ENCODE data around the gene N4BP3. TPM values are rescaled to one million over a fixed set of nuclear protein-coding genes. Genes with fewer than 3 reads are reported as not detected.

The N4BP3 gene
- total and polyA plus RNA-seq, 2 experiments from 2014 or later = 0.09 to 0.32 TPM

DNA sequence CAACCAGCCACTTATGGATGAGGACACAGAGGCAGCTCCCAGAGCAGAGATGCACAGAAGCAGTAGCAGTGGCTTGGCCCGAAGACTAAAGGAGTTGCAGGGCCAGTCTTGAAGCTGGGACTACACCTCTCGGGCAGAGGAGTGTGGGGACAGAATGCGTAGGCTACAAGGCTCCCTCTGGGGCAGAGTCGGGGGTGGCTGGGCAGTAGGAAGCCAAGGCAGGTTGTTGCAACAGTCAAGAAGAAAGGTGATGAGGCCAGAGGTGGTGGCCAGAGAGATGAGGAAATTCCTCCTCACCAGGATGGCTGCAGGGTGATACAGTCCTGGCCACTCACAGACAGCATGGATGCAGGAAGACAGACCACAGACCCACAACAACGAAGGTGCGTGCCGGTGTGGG, 4.9 kb upstream of the N4BP3 start:
- no peak overlapping the region for H3K27ac ChIP-seq
- H4K20me1 ChIP-seq (ENCODE audit: insufficient read depth) = no peaks in the 10 kb centered on the region
- no peaks in the 10 kb centered on the region for H3K9me2 ChIP-seq (ENCODE audit: insufficient read depth)
- H2AFZ ChIP-seq = no peak overlapping the region
- H3K79me2 ChIP-seq (ENCODE audit: insufficient read depth) = no peaks in the 10 kb centered on the region
- H3K4me1 ChIP-seq (ENCODE audit: insufficient read depth) = no peaks in the 10 kb centered on the region
- TF ChIP-seq EZH2phosphoT487 (IDR thresholded peaks at IDR 0.05; ENCODE audit: insufficient read depth, low read depth) (no peak), EZH2 (IDR thresholded peaks at IDR 0.05; ENCODE audit: insufficient read depth, poor library complexity, severe bottlenecking) (no peak)
- peaks cover 10% of the 10 kb centered on the region for H3F3A ChIP-seq (ENCODE audit: insufficient read depth)
- no peak overlapping the region for H3K4me2 ChIP-seq (ENCODE audit: unreplicated experiment)
- H3K27me3 ChIP-seq (replicated peaks; ENCODE audit: insufficient read depth) = 0 out of 2 replicates have a peak, but pooled peaks cover 4% of the 10 kb centered on the region
- H3K4me3 ChIP-seq = no peak overlapping the region
- in situ Hi-C loops (cut with MboI) = no loop called here
- H3K9ac ChIP-seq = no peak overlapping the region
- H3K9me3 ChIP-seq (ENCODE audit: low read depth) = no peaks in the 10 kb centered on the region
- H3K36me3 ChIP-seq (ENCODE audit: low read depth) = no peaks in the 10 kb centered on the region
- 77 to 82% methylated on average over 7 of the region's 7 CpGs for WGBS, 2 experiments (ENCODE audit: low coverage in 1 of 2, low lambda C conversion rate in 2 of 2, missing lambda C conversion rate in 2 of 2)
- DNase-seq = no peak

DNA sequence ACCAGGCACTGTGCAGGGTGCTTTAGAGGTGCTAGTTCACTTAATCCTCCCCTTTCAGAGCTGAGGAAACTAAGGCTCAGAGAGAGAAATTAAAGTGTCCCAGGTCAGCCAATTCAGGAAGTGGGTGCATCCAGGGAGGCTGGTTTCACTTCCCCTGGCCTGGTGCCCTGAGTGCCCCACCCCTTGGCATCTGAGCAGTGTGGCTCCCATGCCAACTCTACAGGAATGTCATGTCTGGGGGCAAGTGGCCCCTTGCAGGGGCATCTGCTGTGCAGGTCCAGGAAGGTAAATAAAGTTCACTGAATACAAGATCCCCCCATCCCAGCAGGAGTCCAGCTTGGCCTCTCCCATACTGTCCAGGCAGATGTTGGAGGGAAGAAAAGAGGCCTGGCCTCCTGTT, 4.4 kb upstream of the N4BP3 start:
- no peaks in the 10 kb centered on the region for H3K4me1 ChIP-seq (ENCODE audit: insufficient read depth)
- H3K4me2 ChIP-seq (ENCODE audit: unreplicated experiment) = no peak overlapping the region
- no peaks in the 10 kb centered on the region for H3K9me2 ChIP-seq (ENCODE audit: insufficient read depth)
- no peak overlapping the region for H2AFZ ChIP-seq
- H3F3A ChIP-seq (ENCODE audit: insufficient read depth) = peaks cover 10% of the 10 kb centered on the region
- TF ChIP-seq EZH2 (IDR thresholded peaks at IDR 0.05; ENCODE audit: insufficient read depth, poor library complexity, severe bottlenecking) = no peak
- TF ChIP-seq EZH2phosphoT487 (IDR thresholded peaks at IDR 0.05; ENCODE audit: insufficient read depth, low read depth) = no peak
- H3K79me2 ChIP-seq (ENCODE audit: insufficient read depth) = no peaks in the 10 kb centered on the region
- in situ Hi-C loops (cut with MboI) = no loop called here
- no peak overlapping the region for H3K27ac ChIP-seq
- 0 out of 2 replicates have a peak, but pooled peaks cover 4% of the 10 kb centered on the region for H3K27me3 ChIP-seq (replicated peaks; ENCODE audit: insufficient read depth)
- no peak for DNase-seq
- no peaks in the 10 kb centered on the region for H4K20me1 ChIP-seq (ENCODE audit: insufficient read depth)
- no peak overlapping the region for H3K4me3 ChIP-seq
- H3K9ac ChIP-seq = no peak overlapping the region
- no peaks in the 10 kb centered on the region for H3K9me3 ChIP-seq (ENCODE audit: low read depth)
- H3K36me3 ChIP-seq (ENCODE audit: low read depth) = no peaks in the 10 kb centered on the region

DNA sequence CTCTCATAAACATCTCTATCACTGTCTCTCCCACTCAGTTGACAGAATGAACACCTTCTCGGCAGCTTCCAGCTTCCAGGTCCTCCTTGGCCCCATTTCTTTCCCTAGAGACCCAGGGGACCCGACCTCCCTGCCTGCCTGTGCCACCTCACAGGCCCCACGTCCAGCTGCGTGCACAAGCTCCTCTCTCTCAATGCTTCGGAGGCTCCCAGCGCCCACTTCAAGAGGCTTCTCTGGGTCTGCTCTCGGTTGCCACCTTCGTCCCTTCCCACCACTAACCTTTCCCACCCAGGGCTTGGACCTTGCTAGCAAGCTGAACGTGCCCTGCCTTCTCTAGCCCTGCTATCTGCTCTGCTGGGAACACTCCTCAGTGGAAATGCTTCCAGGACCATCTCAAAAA, 2.8 kb upstream of the N4BP3 start:
- Histone ChIP-seq H3K36me3 (ENCODE audit: low read depth) (no peaks in the 10 kb centered on the region), H3K4me1 (ENCODE audit: insufficient read depth) (no peaks in the 10 kb centered on the region), H3K27me3 (replicated peaks; ENCODE audit: insufficient read depth) (peaks cover 18% of the 10 kb centered on the region), H3K9me2 (ENCODE audit: insufficient read depth) (no peaks in the 10 kb centered on the region), H3K79me2 (ENCODE audit: insufficient read depth) (no peaks in the 10 kb centered on the region), H3K9ac (no peak overlapping the region), H3F3A (ENCODE audit: insufficient read depth) (peaks cover 10% of the 10 kb centered on the region), H3K4me2 (ENCODE audit: unreplicated experiment) (no peak overlapping the region), H2AFZ (no peak overlapping the region), H4K20me1 (ENCODE audit: insufficient read depth) (no peaks in the 10 kb centered on the region), H3K9me3 (ENCODE audit: low read depth) (no peaks in the 10 kb centered on the region), H3K27ac (no peak overlapping the region), H3K4me3 (no peak overlapping the region)
- 80 to 83% methylated on average over 9 of the region's 9 CpGs for WGBS, 2 experiments (ENCODE audit: low coverage in 1 of 2, low lambda C conversion rate in 2 of 2, missing lambda C conversion rate in 2 of 2)
- in situ Hi-C loops (cut with MboI) = no loop called here
- TF ChIP-seq EZH2phosphoT487 (IDR thresholded peaks at IDR 0.05; ENCODE audit: insufficient read depth, low read depth) (no peak), EZH2 (IDR thresholded peaks at IDR 0.05; ENCODE audit: insufficient read depth, poor library complexity, severe bottlenecking) (no peak)
- DNase-seq = no peak

DNA sequence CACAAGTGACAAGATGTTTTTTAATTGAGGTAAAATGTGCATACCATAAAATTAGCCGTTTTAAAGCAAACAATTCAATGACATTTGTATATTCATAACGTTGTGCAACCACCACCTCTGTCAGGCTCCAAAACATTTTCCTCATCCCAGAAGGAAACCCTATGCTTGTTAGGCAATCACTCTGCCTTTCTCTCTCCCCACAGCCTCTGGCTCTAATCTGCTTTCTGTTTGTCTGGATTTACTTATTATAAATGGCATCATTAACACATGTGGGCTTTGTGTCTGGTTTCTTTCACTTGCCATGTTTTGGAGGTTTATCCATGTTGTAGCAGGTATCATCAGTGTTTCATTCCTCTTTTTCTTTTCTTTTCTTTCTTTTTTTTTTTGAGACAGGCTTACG, 1.4 kb upstream of the N4BP3 start:
- peaks cover 10% of the 10 kb centered on the region for H3F3A ChIP-seq (ENCODE audit: insufficient read depth)
- H3K36me3 ChIP-seq (ENCODE audit: low read depth) = no peaks in the 10 kb centered on the region
- peak; percentile 81 for DNase-seq
- no peak overlapping the region for H3K27ac ChIP-seq
- H3K9ac ChIP-seq = no peak overlapping the region
- no peaks in the 10 kb centered on the region for H3K9me2 ChIP-seq (ENCODE audit: insufficient read depth)
- H3K9me3 ChIP-seq (ENCODE audit: low read depth) = no peaks in the 10 kb centered on the region
- no peaks in the 10 kb centered on the region for H4K20me1 ChIP-seq (ENCODE audit: insufficient read depth)
- no peak overlapping the region for H3K4me2 ChIP-seq (ENCODE audit: unreplicated experiment)
- TF ChIP-seq EZH2 (IDR thresholded peaks at IDR 0.05; ENCODE audit: insufficient read depth, poor library complexity, severe bottlenecking) (no peak), EZH2phosphoT487 (IDR thresholded peaks at IDR 0.05; ENCODE audit: insufficient read depth, low read depth) (no peak)
- 11 to 17% methylated on average over 3 of the region's 3 CpGs for WGBS, 2 experiments (ENCODE audit: low coverage in 1 of 2, low lambda C conversion rate in 2 of 2, missing lambda C conversion rate in 2 of 2)
- H3K79me2 ChIP-seq (ENCODE audit: insufficient read depth) = no peaks in the 10 kb centered on the region
- H2AFZ ChIP-seq = no peak overlapping the region
- H3K27me3 ChIP-seq (replicated peaks; ENCODE audit: insufficient read depth) = peaks cover 21% of the 10 kb centered on the region
- H3K4me1 ChIP-seq (ENCODE audit: insufficient read depth) = no peaks in the 10 kb centered on the region
- in situ Hi-C loops (cut with MboI) = no loop called here
- H3K4me3 ChIP-seq = no peak overlapping the region

DNA sequence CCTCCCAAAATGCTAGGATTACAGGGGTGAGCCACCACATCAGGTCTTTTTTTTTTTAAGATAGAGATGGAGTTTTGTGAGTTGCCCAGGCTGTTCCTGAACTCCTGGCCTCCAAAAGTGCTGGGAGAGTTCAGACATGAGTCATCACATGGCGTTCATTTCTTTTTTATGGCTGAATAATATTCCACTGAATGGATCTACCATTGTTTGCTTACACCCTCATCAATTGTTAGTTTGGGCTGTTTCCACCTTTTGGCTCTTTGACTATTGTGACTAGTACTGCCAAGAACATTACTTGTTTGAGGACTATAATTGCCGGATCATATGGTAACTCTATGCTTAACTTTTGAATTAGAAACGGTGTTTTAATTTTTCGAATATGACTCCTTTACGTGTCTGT, 787 bp upstream of the N4BP3 start:
- no peaks in the 10 kb centered on the region for H3K79me2 ChIP-seq (ENCODE audit: insufficient read depth)
- H3K9ac ChIP-seq = no peak overlapping the region
- no peaks in the 10 kb centered on the region for H3K9me3 ChIP-seq (ENCODE audit: low read depth)
- no peak overlapping the region for H3K4me3 ChIP-seq
- no peaks in the 10 kb centered on the region for H3K4me1 ChIP-seq (ENCODE audit: insufficient read depth)
- no peaks in the 10 kb centered on the region for H4K20me1 ChIP-seq (ENCODE audit: insufficient read depth)
- no peak overlapping the region for H3K27ac ChIP-seq
- no peak for DNase-seq
- no peak overlapping the region for H2AFZ ChIP-seq
- H3K9me2 ChIP-seq (ENCODE audit: insufficient read depth) = no peaks in the 10 kb centered on the region
- 57 to 59% methylated on average over 5 of the region's 5 CpGs for WGBS, 2 experiments (ENCODE audit: low coverage in 1 of 2, low lambda C conversion rate in 2 of 2, missing lambda C conversion rate in 2 of 2)
- in situ Hi-C loops (cut with MboI) = no loop called here
- TF ChIP-seq EZH2 (IDR thresholded peaks at IDR 0.05; ENCODE audit: insufficient read depth, poor library complexity, severe bottlenecking) (no peak), EZH2phosphoT487 (IDR thresholded peaks at IDR 0.05; ENCODE audit: insufficient read depth, low read depth) (no peak)
- no peaks in the 10 kb centered on the region for H3K36me3 ChIP-seq (ENCODE audit: low read depth)
- H3K27me3 ChIP-seq (replicated peaks; ENCODE audit: insufficient read depth) = peaks cover 21% of the 10 kb centered on the region
- no peak overlapping the region for H3K4me2 ChIP-seq (ENCODE audit: unreplicated experiment)
- peaks cover 10% of the 10 kb centered on the region for H3F3A ChIP-seq (ENCODE audit: insufficient read depth)

All from GM23248 (cell line).